SK-N-SH treated with all-trans-retinoic acid at 6 μM for 48 hours (cell line): Measurements from ENCODE around the gene HDAC8.
"Not testable (repeated sequence)": the region's sequence is repeated elsewhere in the genome, so short reads cannot be mapped to it uniquely, and the experiment has no call there.

Experiments
- ATAC-seq: fragments of 200-7000 bp; cut with Tn5 transposase; 3 replicates; pipeline ENCODE4 v1.9.1; 2020; ENCODE audit warnings: mild to moderate bottlenecking, moderate library complexity
- ARNTL ChIP-seq: fragments of 450-650 bp; formaldehyde crosslinking; IDR thresholded peaks from 2 replicates; pipeline ENCODE4 v1.5.0; 2020; ENCODE audit warnings: low read depth, mild to moderate bottlenecking, moderate library complexity, borderline replicate concordance
- BACH2 ChIP-seq: fragments of 250-450 bp; sonication (Bioruptor Pico); IDR thresholded peaks from 2 replicates; pipeline ENCODE4 v1.9.0; 2021; ENCODE audit warnings: mild to moderate bottlenecking, borderline replicate concordance
- CREB5 ChIP-seq: fragments of 250-450 bp; sonication (Bioruptor Pico); IDR thresholded peaks from 2 replicates; pipeline ENCODE4 v1.5.1; 2020; ENCODE audit warnings: low read depth, mild to moderate bottlenecking, moderate library complexity
- CSDC2 ChIP-seq: fragments of 250-450 bp; sonication (Bioruptor Pico); IDR thresholded peaks from 2 replicates; pipeline ENCODE4 v1.5.0; 2020; ENCODE audit warnings: mild to moderate bottlenecking, moderate library complexity
- ESRRG ChIP-seq: fragments of 250-450 bp; sonication (Bioruptor Pico); IDR thresholded peaks from 2 replicates; pipeline ENCODE4 v1.6.1; 2021; ENCODE audit warnings: mild to moderate bottlenecking
- GLIS3 ChIP-seq: fragments of 250-450 bp; sonication (Bioruptor Pico); IDR thresholded peaks from 2 replicates; pipeline ENCODE4 v1.5.0; 2020; ENCODE audit warnings: mild to moderate bottlenecking, moderate library complexity
- ISL1 ChIP-seq: fragments of 250-450 bp; sonication (Bioruptor Pico); IDR thresholded peaks from 2 replicates; pipeline ENCODE4 v2.1.2; 2022; ENCODE audit warnings: mild to moderate bottlenecking, moderate library complexity
- OSR1 ChIP-seq: fragments of 250-450 bp; sonication (Bioruptor Pico); IDR thresholded peaks from 2 replicates; pipeline ENCODE4 v1.8.0; 2022; ENCODE audit warnings: moderate library complexity, mild to moderate bottlenecking, inconsistent platforms
- PATZ1 ChIP-seq: fragments of 250-450 bp; sonication (Bioruptor Pico); IDR thresholded peaks from 2 replicates; pipeline ENCODE4 v1.8.0; 2020; ENCODE audit warnings: mild to moderate bottlenecking, moderate library complexity, borderline replicate concordance
- POU6F1 ChIP-seq: fragments of 250-450 bp; sonication (Bioruptor Pico); IDR thresholded peaks from 2 replicates; pipeline ENCODE4 v1.8.0; 2021; ENCODE audit warnings: low read depth, mild to moderate bottlenecking, moderate library complexity, borderline replicate concordance
- PPARA ChIP-seq: fragments of 250-450 bp; sonication (Bioruptor Pico); IDR thresholded peaks from 2 replicates; pipeline ENCODE4 v1.5.0; 2020; ENCODE audit warnings: mild to moderate bottlenecking, borderline replicate concordance
- RARB ChIP-seq: fragments of 250-450 bp; sonication (Bioruptor Pico); IDR thresholded peaks from 2 replicates; pipeline ENCODE4 v1.8.0; 2021; ENCODE audit warnings: mild to moderate bottlenecking, moderate library complexity
- SNAI2 ChIP-seq: fragments of 250-450 bp; sonication (Bioruptor Pico); IDR thresholded peaks from 2 replicates; pipeline ENCODE4 v1.5.0; 2020; ENCODE audit warnings: mild to moderate bottlenecking, moderate library complexity
- TCF4 ChIP-seq: fragments of 250-450 bp; sonication (Bioruptor Pico); IDR thresholded peaks from 2 replicates; pipeline ENCODE4 v1.8.0; 2021; ENCODE audit warnings: mild to moderate bottlenecking, moderate library complexity, borderline replicate concordance
- TOX ChIP-seq: fragments of 250-450 bp; sonication (Bioruptor Pico); IDR thresholded peaks from 2 replicates; pipeline ENCODE4 v1.8.0; 2021; ENCODE audit warnings: mild to moderate bottlenecking, moderate library complexity, borderline replicate concordance
- ZC3H10 ChIP-seq: fragments of 250-450 bp; sonication (Bioruptor Pico); IDR thresholded peaks from 2 replicates; pipeline ENCODE4 v1.5.1; 2021; ENCODE audit warnings: mild to moderate bottlenecking, moderate library complexity
- ZFP3 ChIP-seq: fragments of 250-450 bp; sonication (Bioruptor Pico); IDR thresholded peaks from 2 replicates; pipeline ENCODE4 v1.5.0; 2020; ENCODE audit warnings: mild to moderate bottlenecking, moderate library complexity
- ZFP30 ChIP-seq: fragments of 450-650 bp; formaldehyde crosslinking; IDR thresholded peaks from 2 replicates; pipeline ENCODE4 v1.5.0; 2022; ENCODE audit warnings: mild to moderate bottlenecking, moderate library complexity
- ZNF565 ChIP-seq: fragments of 450-650 bp; formaldehyde crosslinking; conservative IDR thresholded peaks from 2 replicates; pipeline ENCODE4 v1.5.0; 2020; ENCODE audit warnings: low read depth, mild to moderate bottlenecking, moderate library complexity
- ZNF8 ChIP-seq: fragments of 450-650 bp; formaldehyde crosslinking; IDR thresholded peaks from 2 replicates; pipeline ENCODE4 v1.5.0; 2020; ENCODE audit warnings: mild to moderate bottlenecking, moderate library complexity
- TF ChIP-seq, protein P1 (sequence below): fragments of 250-450 bp; sonication (Bioruptor Pico); IDR thresholded peaks from 2 replicates; pipeline ENCODE4 v1.5.0; 2020; ENCODE audit warnings: mild to moderate bottlenecking, moderate library complexity
- TF ChIP-seq, protein P2 (sequence below): fragments of 250-450 bp; sonication (Bioruptor Pico); IDR thresholded peaks from 2 replicates; pipeline ENCODE4 v1.5.1; 2021; ENCODE audit warnings: mild to moderate bottlenecking, moderate library complexity

Gene HDAC8

DNA sequence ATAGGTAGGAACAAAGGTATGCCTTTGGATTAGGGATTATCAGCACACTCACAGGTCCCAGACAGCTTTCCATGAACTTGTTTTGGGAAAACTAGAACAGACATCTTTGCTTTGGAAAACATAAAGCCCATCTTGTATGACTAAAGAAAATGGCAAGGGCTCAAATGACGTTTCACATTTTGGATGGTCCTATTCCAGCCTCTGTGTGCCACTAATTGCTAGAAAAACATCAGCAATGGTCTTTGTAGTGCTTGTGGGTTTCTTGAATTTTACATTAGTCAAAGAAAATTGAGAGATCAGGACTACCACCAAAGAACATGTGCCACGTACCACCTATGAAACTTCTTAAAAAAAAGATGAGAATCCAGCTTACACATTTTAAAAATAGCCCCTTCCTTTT, 111.4 kb downstream of the HDAC8 start:
- TF ChIP-seq ZC3H10 (CRISPR knock-in tag) = no peak
- no peak for TF ChIP-seq PATZ1 (CRISPR knock-in tag)
- TF ChIP-seq ESRRG = no peak
- TF ChIP-seq BACH2 (CRISPR knock-in tag) = no peak
- TF ChIP-seq ZNF565 = no peak
- no peak for TF ChIP-seq PPARA (CRISPR knock-in tag)
- TF ChIP-seq ARNTL = no peak
- TF ChIP-seq ZFP30 (CRISPR knock-in tag) = no peak
- no peak for TF ChIP-seq CREB5 (CRISPR knock-in tag)
- TF ChIP-seq OSR1 (CRISPR knock-in tag) = no peak
- no peak for TF ChIP-seq TCF4 (CRISPR knock-in tag)
- TF ChIP-seq POU6F1 (CRISPR knock-in tag) = no peak
- no peak for TF ChIP-seq ZNF8
- no peak for TF ChIP-seq CSDC2 (CRISPR knock-in tag)
- no peak for TF ChIP-seq RARB
- no peak for TF ChIP-seq ZFP3
- TF ChIP-seq, protein P1, sequence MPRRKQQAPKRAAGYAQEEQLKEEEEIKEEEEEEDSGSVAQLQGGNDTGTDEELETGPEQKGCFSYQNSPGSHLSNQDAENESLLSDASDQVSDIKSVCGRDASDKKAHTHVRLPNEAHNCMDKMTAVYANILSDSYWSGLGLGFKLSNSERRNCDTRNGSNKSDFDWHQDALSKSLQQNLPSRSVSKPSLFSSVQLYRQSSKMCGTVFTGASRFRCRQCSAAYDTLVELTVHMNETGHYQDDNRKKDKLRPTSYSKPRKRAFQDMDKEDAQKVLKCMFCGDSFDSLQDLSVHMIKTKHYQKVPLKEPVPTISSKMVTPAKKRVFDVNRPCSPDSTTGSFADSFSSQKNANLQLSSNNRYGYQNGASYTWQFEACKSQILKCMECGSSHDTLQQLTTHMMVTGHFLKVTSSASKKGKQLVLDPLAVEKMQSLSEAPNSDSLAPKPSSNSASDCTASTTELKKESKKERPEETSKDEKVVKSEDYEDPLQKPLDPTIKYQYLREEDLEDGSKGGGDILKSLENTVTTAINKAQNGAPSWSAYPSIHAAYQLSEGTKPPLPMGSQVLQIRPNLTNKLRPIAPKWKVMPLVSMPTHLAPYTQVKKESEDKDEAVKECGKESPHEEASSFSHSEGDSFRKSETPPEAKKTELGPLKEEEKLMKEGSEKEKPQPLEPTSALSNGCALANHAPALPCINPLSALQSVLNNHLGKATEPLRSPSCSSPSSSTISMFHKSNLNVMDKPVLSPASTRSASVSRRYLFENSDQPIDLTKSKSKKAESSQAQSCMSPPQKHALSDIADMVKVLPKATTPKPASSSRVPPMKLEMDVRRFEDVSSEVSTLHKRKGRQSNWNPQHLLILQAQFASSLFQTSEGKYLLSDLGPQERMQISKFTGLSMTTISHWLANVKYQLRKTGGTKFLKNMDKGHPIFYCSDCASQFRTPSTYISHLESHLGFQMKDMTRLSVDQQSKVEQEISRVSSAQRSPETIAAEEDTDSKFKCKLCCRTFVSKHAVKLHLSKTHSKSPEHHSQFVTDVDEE (CRISPR knock-in tag) = no peak
- no peak for TF ChIP-seq SNAI2
- no peak for TF ChIP-seq TOX (CRISPR knock-in tag)
- no peak for ATAC-seq

- TF ChIP-seq, protein P2, sequence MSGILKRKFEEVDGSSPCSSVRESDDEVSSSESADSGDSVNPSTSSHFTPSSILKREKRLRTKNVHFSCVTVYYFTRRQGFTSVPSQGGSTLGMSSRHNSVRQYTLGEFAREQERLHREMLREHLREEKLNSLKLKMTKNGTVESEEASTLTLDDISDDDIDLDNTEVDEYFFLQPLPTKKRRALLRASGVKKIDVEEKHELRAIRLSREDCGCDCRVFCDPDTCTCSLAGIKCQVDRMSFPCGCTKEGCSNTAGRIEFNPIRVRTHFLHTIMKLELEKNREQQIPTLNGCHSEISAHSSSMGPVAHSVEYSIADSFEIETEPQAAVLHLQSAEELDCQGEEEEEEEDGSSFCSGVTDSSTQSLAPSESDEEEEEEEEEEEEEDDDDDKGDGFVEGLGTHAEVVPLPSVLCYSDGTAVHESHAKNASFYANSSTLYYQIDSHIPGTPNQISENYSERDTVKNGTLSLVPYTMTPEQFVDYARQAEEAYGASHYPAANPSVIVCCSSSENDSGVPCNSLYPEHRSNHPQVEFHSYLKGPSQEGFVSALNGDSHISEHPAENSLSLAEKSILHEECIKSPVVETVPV = no peak
- TF ChIP-seq ESRRG (no peak), ZC3H10 (CRISPR knock-in tag) (no peak), TOX (CRISPR knock-in tag) (no peak)
- TF ChIP-seq, all 23 proteins: peak for 0
- ATAC-seq = no peak
Observed at GRCh38 chrX:72460715-72461114, 111.9 kb downstream of the HDAC8 start.

GRCh38 chrX:72449034-72449433, 123.6 kb downstream of the HDAC8 start:
- not testable (repeated sequence) for ATAC-seq

DNA sequence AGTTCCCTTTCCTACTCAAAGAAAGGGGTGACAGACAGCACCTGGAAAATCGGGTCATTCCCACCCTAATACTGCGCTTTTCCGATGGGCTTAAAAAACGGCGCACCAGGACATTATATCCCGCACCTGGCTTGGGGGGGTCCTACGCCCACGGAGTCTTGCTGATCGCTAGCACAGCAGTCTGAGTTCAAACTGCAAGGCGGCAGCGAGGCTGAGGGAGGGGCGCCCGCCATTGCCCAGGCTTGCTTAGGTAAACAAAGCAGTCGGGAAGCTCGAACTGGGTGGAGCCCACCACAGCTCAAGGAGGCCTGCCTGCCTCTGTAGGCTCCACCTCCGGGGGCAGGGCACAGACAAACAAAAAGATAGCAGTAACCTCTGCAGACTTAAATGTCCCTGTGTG, 131.9 kb downstream of the HDAC8 start:
- ATAC-seq = not testable (repeated sequence)

- ATAC-seq = no peak
- TF ChIP-seq ISL1 (no peak), ZC3H10 (CRISPR knock-in tag) (no peak), TCF4 (CRISPR knock-in tag) (no peak), GLIS3 (CRISPR knock-in tag) (no peak), ZFP3 (no peak), PPARA (CRISPR knock-in tag) (no peak), BACH2 (CRISPR knock-in tag) (no peak), OSR1 (CRISPR knock-in tag) (no peak), TOX (CRISPR knock-in tag) (no peak), SNAI2 (no peak), CREB5 (CRISPR knock-in tag) (no peak), ZNF565 (no peak)
- TF ChIP-seq, protein P1 (CRISPR knock-in tag) = no peak
Observed at GRCh38 chrX:72436010-72436409, 136.6 kb downstream of the HDAC8 start.
